22Rv1 (cell line): ENCODE measurements around the gene CCDC68.

Source experiments
- ZFX ChIP-seq: fragments of 450-650 bp; IDR thresholded peaks from 2 replicates; pipeline ENCODE4 v1.6.1; 2017; ENCODE audit warnings: antibody characterized with exemption, borderline replicate concordance
- TF ChIP-seq, protein P1 (sequence below): fragments of 450-650 bp; IDR thresholded peaks from 2 replicates; pipeline ENCODE4 v1.5.1; 2017; ENCODE audit warnings: mild to moderate bottlenecking

DNA sequence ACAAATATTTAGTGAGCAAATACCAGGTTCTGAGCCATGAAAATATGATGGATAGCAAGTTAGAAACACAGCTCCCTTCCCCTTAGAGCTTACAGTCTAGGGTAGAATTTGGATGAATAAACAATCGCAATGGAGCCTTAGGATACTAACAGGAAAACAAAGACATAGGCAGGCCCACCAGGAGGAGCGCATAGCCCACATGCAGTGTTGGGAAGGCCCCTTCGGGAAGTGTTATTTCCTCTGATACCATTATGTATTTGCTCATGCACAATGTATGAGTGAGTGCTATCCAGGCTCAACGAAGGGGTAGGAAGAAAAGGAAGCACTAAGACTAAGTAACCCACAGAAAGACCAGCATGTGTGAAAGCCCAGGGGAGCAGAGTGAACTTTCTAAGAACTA, 76.9 kb downstream of the CCDC68 start:
- TF ChIP-seq, protein P1, sequence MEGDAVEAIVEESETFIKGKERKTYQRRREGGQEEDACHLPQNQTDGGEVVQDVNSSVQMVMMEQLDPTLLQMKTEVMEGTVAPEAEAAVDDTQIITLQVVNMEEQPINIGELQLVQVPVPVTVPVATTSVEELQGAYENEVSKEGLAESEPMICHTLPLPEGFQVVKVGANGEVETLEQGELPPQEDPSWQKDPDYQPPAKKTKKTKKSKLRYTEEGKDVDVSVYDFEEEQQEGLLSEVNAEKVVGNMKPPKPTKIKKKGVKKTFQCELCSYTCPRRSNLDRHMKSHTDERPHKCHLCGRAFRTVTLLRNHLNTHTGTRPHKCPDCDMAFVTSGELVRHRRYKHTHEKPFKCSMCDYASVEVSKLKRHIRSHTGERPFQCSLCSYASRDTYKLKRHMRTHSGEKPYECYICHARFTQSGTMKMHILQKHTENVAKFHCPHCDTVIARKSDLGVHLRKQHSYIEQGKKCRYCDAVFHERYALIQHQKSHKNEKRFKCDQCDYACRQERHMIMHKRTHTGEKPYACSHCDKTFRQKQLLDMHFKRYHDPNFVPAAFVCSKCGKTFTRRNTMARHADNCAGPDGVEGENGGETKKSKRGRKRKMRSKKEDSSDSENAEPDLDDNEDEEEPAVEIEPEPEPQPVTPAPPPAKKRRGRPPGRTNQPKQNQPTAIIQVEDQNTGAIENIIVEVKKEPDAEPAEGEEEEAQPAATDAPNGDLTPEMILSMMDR = no peak
- no peak for TF ChIP-seq ZFX
